Measurements from ENCODE around the gene RPGRIP1. TPM values are rescaled to one million over a fixed set of nuclear protein-coding genes. Genes with fewer than 3 reads are reported as not detected.

RPGRIP1 gene
- total and polyA plus RNA-seq, 2 donors (not counting 1 experiment from before 2014, with no cell fraction given), result 0.22 to 0.86 TPM

DNA sequence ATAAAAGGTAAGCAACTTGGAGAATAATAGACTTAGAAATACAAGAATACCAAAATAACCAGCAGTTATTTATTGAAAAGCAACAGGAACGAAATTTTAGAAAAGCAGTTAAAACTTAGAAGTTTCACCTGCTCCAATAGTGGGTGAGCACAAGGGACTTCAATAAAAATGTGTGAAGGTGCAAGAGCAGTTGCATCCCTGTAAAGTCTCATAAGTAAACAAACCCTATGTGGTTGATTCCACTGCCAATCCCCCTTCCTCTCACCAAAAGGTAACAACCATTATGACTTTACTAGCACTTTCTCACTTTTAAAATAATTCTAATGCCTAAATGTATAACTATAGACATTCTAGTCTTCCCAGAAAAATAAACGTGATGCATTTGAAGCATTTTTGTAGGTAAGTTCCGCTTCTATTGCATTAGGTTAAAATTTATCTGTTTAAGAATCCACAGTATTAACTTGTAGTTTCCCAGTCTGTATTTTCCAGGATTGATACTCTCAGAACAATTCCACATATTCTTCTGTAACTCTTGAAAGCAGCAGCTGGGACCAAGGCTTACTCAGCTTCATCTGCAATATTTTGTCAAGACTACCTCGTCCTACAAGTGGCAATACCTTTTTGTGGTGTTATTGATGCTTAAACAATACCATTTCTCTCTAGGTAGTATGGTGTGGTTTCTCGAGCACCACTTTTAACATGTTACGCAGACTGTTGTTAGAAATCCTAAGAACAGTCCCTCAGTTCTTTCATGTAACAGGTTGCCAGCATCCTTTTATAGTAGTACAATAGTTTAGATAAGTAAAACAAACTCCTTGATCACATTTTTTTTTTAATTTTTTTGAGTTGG, 42.7 kb upstream of the RPGRIP1 start:
- Histone ChIP-seq H3K9me3 (ENCODE audit: control extremely low read depth in 1 of 3, control insufficient read depth in 2 of 3, insufficient read depth in 1 of 3, low read length in 2 of 3) (no peaks in the 10 kb centered on the region), H3K4me1 (ENCODE audit: control insufficient read depth in 2 of 2, insufficient read depth in 2 of 2, low read length in 2 of 2) (peaks cover 0 to 6% of the 10 kb centered on the region in 2 donors)

More for the DNA sequence above, 42.7 kb upstream of the RPGRIP1 start:
- H3K9me3 Mint-ChIP-seq (ENCODE audit: insufficient read depth), result no peaks in the 10 kb centered on the region
- ATAC-seq (ENCODE audit: low read depth) (no peak), DNase-seq (no peak)
- no peak for TF ChIP-seq EZH2 (IDR thresholded peaks at IDR 0.05; ENCODE audit: borderline replicate concordance, insufficient read depth, low read depth, low read length, poor library complexity, severe bottlenecking)
- no peak for TF ChIP-seq CTCF (IDR thresholded peaks at IDR 0.05)
- H3K4me3 Mint-ChIP-seq, result no peak overlapping the region
- intact Hi-C loops (cut with micrococcal nuclease), result no loop called here
- Histone ChIP-seq H3K36me3 (replicated peaks in 1 of 2; ENCODE audit: control extremely low read depth in 1 of 2, control insufficient read depth in 1 of 2, extremely low read depth in 1 of 2, insufficient read depth in 2 of 2, low read length in 1 of 2) (peaks cover 14 to 50% of the 10 kb centered on the region in 2 experiments), H2AFZ (ENCODE audit: insufficient read depth, low read depth, low read length, poor library complexity, severe bottlenecking) (no peak overlapping the region), H3K79me2 (ENCODE audit: control insufficient read depth, insufficient read depth, low read length) (peaks cover 100% of the 10 kb centered on the region), H4K20me1 (ENCODE audit: control insufficient read depth, insufficient read depth, low read length, poor library complexity, severe bottlenecking) (peaks cover 89% of the 10 kb centered on the region), H3K9ac (ENCODE audit: low read length) (no peak overlapping the region), H3K27me3 (replicated peaks in 1 of 4; ENCODE audit: control extremely low read depth in 1 of 4, control insufficient read depth in 3 of 4, insufficient read depth in 4 of 4, low read length in 3 of 4) (no peaks in the 10 kb centered on the region), H3K4me3 (ENCODE audit: control extremely low read depth in 1 of 5, extremely low read depth in 1 of 5, insufficient read depth in 1 of 5, low read depth in 2 of 5, low read length in 4 of 5) (no peak overlapping the region), H3K4me2 (replicated peaks; ENCODE audit: low read depth, low read length, poor library complexity, severe bottlenecking) (no peak overlapping the region), H3K27ac (ENCODE audit: low read length in 2 of 2) (peak overlapping the region in 1 of 2 donors; percentile 6)
- POLR2A ChIA-PET, result no interaction called here
- H3K4me1 Mint-ChIP-seq, result peaks cover 56% of the 10 kb centered on the region
- H3K27ac Mint-ChIP-seq, result peak overlapping the region; percentile 20
- no CpG with 5 or more reads among the region's 6 CpGs for WGBS (ENCODE audit: insufficient coverage)
- CTCF ChIA-PET, result no interaction called here
- no peaks in the 10 kb centered on the region for H3K27me3 Mint-ChIP-seq
